NCI-H187 (cell line): ENCODE data around the gene LMF1.

Experiments
- DNase-seq, 2 experiments: peaks; one replicate each; lab custom pipeline; 2025; lab: John Stamatoyannopoulos, UW

LMF1 gene

DNA sequence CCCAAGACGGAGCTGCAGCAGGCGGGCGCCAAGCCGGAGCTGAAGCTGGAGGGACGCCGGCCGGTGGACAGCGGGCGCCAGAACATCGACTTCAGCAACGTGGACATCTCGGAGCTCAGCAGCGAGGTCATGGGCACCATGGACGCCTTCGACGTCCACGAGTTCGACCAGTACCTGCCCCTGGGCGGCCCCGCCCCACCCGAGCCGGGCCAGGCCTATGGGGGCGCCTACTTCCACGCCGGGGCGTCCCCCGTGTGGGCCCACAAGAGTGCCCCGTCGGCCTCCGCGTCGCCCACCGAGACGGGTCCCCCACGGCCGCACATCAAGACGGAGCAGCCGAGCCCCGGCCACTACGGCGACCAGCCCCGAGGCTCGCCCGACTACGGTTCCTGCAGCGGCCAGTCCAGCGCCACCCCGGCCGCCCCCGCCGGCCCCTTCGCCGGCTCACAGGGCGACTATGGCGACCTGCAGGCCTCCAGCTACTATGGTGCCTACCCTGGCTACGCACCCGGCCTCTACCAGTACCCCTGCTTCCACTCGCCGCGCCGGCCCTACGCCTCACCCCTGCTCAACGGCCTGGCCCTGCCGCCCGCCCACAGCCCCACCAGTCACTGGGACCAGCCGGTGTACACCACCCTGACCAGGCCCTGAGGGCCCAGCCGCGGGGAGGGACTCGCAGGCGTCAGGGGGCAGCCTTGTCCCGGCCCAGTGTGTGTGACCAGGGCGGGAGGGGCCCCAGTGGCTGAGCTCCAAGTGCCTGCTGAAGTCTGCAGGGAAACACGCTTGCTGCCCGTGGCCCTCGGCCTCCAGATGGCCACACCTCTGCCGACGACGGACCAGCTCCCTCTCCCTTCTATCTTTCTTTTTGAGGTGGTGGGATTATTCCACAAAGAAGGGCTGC, 14.2 kb upstream of the LMF1 start:
- no peak for DNase-seq

DNA sequence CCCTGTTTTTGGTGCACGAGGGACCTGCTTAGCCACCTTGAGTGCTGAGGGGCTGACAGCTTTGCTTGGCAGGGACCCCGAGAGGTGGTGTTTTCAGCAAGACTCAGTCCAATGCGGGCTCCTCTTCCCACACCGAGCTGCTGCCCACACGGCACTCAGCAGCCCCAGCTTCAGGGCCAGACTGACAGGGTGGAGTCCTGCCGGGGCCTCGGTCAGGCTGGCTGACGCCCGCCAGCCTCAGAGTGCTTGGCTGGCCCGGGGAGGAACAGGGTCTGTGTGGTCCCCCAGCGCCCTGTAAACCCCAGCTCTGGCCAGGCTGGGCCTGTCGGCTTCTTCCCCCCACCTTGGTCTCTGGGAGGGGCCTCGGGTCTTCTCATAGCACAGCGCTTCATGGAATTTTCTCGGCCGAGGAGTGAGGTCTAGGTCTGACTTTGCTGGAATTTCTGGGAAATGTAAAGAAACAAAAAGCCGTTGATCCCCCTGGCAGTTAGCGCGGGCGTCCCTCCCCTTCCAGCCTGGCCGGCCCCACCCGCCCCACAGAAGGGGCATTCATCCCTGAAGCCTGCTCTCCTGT, 13.4 kb upstream of the LMF1 start:
- DNase-seq = no peak

GRCh38 chr16:983044-984030, 12.6 kb upstream of the LMF1 start:
- no peak for DNase-seq

GRCh38 chr16:982145-983043, 11.6 kb upstream of the LMF1 start:
- DNase-seq = no peak

- DNase-seq = no peak
Measured at GRCh38 chr16:981695-982144, 10.9 kb upstream of the LMF1 start, which contains the start of gene SOX8. SOX8 (plus strand) TSS chr16:981770; CDS start chr16:981923, 153 bp downstream.

- DNase-seq = no peak
Measured at GRCh38 chr16:980595-980854, 9.7 kb upstream of the LMF1 start.

DNA sequence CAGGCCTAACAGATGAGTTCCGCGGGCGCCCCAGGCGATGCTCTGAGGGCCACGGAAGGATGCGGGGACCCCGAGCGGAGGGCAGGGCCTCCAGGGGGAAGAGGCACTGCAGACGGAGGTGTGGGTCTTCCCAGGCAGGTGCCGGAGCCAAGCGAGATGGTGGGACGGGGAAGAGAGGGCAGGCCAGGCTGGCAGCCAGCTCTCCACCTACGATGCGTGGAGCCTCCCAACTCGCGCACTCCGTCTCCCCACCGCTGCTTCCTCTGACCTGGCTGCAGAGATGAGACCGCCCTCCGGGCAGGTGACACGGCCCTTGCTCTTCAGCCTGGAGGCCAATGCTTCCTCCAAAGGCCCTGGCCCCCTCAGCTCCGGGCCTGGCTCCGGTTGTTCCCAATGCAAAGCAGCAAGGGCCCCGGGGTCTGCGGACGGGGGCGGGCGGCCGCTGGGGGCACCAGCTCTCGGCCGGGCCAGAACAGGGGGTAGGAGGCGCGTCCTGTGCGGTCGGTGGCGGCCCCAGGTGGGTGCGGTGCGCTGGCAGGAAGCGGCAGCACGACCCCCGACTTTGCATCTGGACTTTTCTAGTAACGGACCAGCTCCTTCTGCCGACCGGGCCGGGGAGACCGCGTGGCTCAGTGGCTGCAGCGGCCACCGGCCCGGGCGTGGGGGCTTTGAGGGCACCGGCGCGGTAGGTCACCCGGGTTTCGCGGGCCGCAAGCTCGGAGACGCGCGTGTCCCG, 9.2 kb upstream of the LMF1 start:
- DNase-seq = no peak

GRCh38 chr16:979147-979546, 8.4 kb upstream of the LMF1 start:
- no peak for DNase-seq

- no peak for DNase-seq
Measured at GRCh38 chr16:978403-978802, 7.6 kb upstream of the LMF1 start.

GRCh38 chr16:977896-978295, 7.1 kb upstream of the LMF1 start:
- no peak for DNase-seq

DNA sequence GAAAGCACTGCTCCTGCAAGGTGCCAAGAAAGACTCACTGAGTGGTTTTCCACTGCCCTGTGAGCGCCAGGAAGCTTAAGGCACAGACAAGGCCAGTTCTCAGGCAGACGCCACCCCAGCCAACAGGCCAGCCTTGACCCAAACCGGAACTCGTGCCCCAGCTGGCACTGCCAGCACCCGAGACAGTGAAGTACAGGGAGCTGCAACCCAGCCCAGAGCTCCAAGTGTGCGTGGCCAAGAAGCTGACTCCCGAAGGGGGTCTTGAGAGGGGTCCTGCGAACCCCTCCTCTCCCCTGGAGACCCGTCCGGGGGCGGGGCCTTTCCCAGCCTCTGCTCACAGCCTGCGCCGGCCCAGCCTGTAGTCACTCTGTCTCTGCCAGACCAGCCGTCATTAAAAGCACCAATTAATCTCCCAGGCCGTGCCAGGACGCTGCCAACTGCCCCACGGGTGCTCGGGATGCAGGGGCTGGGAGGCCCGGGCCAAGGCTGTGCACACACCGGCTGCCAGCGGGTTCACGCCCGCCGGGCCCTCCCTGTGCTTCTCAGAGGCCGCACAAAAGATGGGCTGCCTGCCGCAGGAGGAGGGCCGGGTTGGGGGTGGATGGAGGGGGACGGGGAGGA, 6.4 kb upstream of the LMF1 start:
- no peak for DNase-seq

- DNase-seq = no peak
Measured at GRCh38 chr16:976389-976931, 5.7 kb upstream of the LMF1 start.

GRCh38 chr16:975291-975690, 4.5 kb upstream of the LMF1 start:
- no peak for DNase-seq

DNA sequence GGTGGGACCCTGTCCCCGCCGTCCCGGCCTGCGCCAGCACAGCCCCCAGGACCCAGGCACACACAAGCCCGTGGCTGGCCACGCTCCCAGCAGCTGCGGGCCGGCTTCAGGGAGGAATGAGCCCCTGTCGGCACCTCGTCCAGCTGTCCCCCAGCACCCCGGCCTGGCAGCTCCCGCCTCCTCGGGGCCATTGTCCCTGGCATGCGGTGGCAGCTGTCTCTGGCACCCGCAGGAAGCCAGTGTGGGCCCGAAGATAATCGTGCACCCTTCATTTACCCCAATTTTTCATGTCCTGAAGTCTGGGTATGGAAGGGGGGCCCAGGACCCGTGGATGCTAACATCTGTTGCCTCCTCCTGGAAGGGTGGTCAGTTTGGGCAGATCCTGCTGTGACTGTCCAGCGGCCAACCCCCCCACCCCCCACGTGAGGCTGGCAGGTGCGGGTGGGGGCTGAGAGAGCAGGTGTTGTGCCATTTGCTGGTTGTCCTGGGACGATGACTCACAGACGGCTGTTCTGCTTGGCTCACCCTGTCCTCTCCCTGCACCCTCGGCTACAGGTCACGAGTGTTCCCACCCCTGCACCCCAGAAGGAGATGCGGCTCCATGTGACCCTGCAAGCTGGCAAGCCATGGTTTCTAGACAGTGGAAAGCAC, 4.0 kb upstream of the LMF1 start:
- DNase-seq = no peak

DNA sequence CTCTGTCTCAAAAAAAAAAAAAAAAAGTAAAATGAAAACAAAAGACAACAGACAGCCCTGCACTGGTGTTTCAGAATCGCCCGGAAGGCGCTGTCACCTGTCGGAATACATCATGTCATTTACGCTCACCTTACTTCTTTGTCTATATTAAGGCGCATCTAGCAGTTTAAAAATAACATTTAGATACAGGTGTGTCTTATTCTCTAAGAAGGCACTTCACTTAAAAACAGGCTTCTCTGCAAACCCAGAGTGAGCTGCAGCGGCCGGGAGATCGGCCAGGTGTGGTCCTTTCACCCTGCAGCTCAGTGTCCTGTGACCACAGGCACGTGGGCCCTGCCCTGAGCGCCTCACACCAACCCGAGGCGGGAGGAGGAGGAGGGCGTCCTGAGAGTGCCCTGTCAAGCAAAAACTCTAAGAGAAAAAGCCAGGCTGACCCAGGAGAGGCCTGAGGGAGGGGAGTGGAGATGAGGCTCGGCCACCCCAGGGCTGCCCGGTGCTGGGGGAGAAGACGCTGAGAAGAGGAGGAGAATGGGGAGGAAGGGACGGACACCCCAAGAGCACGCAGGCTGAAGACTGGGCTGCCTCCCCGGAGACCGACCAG, 3.3 kb upstream of the LMF1 start:
- no peak for DNase-seq

GRCh38 chr16:973366-973765, 2.6 kb upstream of the LMF1 start:
- no peak for DNase-seq

- DNase-seq = no peak
Measured at GRCh38 chr16:972316-973002, 1.7 kb upstream of the LMF1 start.

- DNase-seq = no peak
Measured at GRCh38 chr16:971981-972315, 1.2 kb upstream of the LMF1 start.

GRCh38 chr16:971582-971905, 760 bp upstream of the LMF1 start:
- no peak for DNase-seq
